Endodermal cell (in vitro differentiated cells): ENCODE data around the gene PRRX2. TPM values are rescaled to one million over a fixed set of nuclear protein-coding genes. Genes with fewer than 3 reads are reported as not detected.

Experiments
- DNase-seq: peaks from one replicate; pipeline ENCODE4 v3.0.0-alpha.2; 2017
- H3K27ac ChIP-seq: 2 replicates; pipeline ENCODE4 v1.5.1; 2013; ENCODE audit warnings: mild to moderate bottlenecking, low read depth, low read length, moderate library complexity
- H3K27me3 ChIP-seq: 2 replicates; pipeline ENCODE4 v1.6.1; 2013; ENCODE audit warnings: mild to moderate bottlenecking, low read length, moderate library complexity; ENCODE audit not compliant: insufficient read depth, control insufficient read depth, poor library complexity, severe bottlenecking
- H3K36me3 ChIP-seq: 2 replicates; pipeline ENCODE4 v1.7.0; 2013; ENCODE audit warnings: mild to moderate bottlenecking, low read length, moderate library complexity; ENCODE audit not compliant: control insufficient read depth, insufficient read depth
- H3K4me1 ChIP-seq: one replicate; pipeline ENCODE4 v1.7.0; 2013; ENCODE audit warnings: low read length; ENCODE audit not compliant: control insufficient read depth, insufficient read depth
- H3K4me3 ChIP-seq: 2 replicates; pipeline ENCODE4 v1.5.1; 2013; ENCODE audit warnings: mild to moderate bottlenecking, low read length, moderate library complexity
- H3K9ac ChIP-seq: 2 replicates; pipeline ENCODE4 v1.6.1; 2013; ENCODE audit warnings: mild to moderate bottlenecking, low read length, moderate library complexity; ENCODE audit not compliant: poor library complexity, severe bottlenecking; ENCODE audit errors: extremely low read depth
- H3K9me3 ChIP-seq: 2 replicates; pipeline ENCODE4 v1.6.1; 2013; ENCODE audit warnings: mild to moderate bottlenecking, low read length, moderate library complexity; ENCODE audit not compliant: control insufficient read depth
- H3K27ac Mint-ChIP-seq: 2 replicates; pipeline ENCODE4 v1.8.0; 2020; ENCODE audit warnings: mixed read lengths
- H3K27me3 Mint-ChIP-seq: 2 replicates; pipeline ENCODE4 v1.8.0; 2021; ENCODE audit warnings: mild to moderate bottlenecking, mixed read lengths; ENCODE audit not compliant: insufficient read depth
- H3K36me3 Mint-ChIP-seq: 2 replicates; pipeline ENCODE4 v1.8.0; 2020; ENCODE audit warnings: low read depth, mixed read lengths
- H3K4me1 Mint-ChIP-seq: 2 replicates; pipeline ENCODE4 v1.8.0; 2020; ENCODE audit warnings: mixed read lengths
- H3K4me3 Mint-ChIP-seq: 2 replicates; pipeline ENCODE4 v1.8.0; 2020; ENCODE audit warnings: mild to moderate bottlenecking, moderate library complexity, mixed read lengths
- H3K9me3 Mint-ChIP-seq: 2 replicates; pipeline ENCODE4 v1.8.0; 2020; ENCODE audit warnings: mild to moderate bottlenecking, mixed read lengths
- WGBS, 2 experiments: methylation state at CpG; one replicate each; pipeline versions ENCODE4 v1.1.5 to v1.1.7; 2013; ENCODE audit warnings: missing lambda C conversion rate in 2 of 2, mixed read lengths in 1 of 2; ENCODE audit not compliant: insufficient coverage in 1 of 2, insufficient read length in 1 of 2; 5-methylcytosine and 5-hydroxymethylcytosine counted together
- total RNA-seq, 2 donors: library from RNA; stranded (reverse); fragmentation: NEBNext Ultra II Directional in 1 of 2; extraction: Animal tissue kit (Norgen Biotek cat#: 25700) in 1 of 2; gene quantifications; 2 replicates in 1 of 2; 3 replicates in 1 of 2; pipeline ENCODE4 v1.2.1, GENCODE V29; 2021
- TF ChIP-seq, protein P1 (sequence below): fragments of 200-600 bp; sonication (generic); conservative IDR thresholded peaks from 2 replicates; pipeline ENCODE4 v1.5.0; 2021; ENCODE audit warnings: antibody characterized with exemption, mild to moderate bottlenecking

PRRX2 gene
- total RNA-seq, 2 donors from 2014 or later, result 1.0 to 3.8 TPM

DNA sequence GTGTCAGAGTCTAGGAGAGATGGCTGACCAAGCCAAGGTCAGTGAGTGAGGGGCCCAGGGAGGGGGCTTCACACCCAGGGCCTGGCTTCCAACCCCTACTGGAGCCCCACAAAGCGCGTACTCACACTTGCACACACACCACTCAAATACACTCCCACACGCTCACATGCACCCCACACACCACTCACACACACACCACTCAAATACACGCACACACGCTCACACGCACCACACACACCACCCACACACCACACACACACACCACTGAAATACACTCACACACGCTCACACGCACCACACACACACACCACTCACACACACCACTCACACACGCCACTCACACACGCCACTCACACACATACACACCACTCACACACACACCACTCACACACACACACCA lies 17.8 kb upstream of the PRRX2 start:
- Mint-ChIP-seq H3K27me3 (peaks cover 4% of the 10 kb centered on the region), H3K4me3 (no peak overlapping the region), H3K27ac (no peak overlapping the region), H3K4me1 (no peaks in the 10 kb centered on the region), H3K36me3 (no peaks in the 10 kb centered on the region), H3K9me3 (no peaks in the 10 kb centered on the region)
- TF ChIP-seq, protein P1, sequence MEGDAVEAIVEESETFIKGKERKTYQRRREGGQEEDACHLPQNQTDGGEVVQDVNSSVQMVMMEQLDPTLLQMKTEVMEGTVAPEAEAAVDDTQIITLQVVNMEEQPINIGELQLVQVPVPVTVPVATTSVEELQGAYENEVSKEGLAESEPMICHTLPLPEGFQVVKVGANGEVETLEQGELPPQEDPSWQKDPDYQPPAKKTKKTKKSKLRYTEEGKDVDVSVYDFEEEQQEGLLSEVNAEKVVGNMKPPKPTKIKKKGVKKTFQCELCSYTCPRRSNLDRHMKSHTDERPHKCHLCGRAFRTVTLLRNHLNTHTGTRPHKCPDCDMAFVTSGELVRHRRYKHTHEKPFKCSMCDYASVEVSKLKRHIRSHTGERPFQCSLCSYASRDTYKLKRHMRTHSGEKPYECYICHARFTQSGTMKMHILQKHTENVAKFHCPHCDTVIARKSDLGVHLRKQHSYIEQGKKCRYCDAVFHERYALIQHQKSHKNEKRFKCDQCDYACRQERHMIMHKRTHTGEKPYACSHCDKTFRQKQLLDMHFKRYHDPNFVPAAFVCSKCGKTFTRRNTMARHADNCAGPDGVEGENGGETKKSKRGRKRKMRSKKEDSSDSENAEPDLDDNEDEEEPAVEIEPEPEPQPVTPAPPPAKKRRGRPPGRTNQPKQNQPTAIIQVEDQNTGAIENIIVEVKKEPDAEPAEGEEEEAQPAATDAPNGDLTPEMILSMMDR, result no peak
- 79 to 100% methylated on average over 4 to 10 of the region's 10 CpGs for WGBS, 2 experiments
- DNase-seq, result no peak
- Histone ChIP-seq H3K4me1 (no peaks in the 10 kb centered on the region), H3K36me3 (no peaks in the 10 kb centered on the region), H3K27ac (no peak overlapping the region), H3K9me3 (no peaks in the 10 kb centered on the region), H3K27me3 (no peaks in the 10 kb centered on the region), H3K9ac (no peak overlapping the region), H3K4me3 (no peak overlapping the region)

DNA sequence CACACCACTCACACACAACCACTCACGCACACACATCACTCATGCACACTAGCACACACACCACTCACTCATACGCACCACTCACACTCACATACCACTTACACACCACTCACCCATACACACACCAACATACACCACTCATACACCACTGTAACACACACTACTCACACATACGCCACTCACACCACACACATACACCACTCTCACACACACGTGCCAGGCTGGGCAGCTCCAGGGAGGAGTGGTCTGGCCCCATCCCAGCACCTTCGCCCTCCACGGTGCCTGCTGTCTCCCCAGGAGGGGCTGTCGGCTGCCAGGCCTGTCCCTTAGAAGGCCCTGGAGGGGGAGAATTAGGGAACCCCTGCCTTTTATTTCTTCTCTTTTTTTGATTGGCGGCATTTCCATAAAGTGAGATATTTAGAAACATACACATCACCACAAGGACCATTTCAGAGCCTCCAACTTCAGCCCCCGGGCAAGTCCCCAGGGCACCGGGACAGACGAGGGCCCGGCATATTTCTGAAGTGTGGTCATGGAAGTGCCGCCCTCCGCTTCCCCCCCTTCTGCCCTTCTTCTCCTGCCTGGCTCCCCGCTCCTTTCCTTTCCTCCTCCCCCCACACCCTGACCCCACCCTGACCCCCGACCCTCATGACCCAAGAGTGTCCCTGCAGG lies 17.2 kb upstream of the PRRX2 start:
- H3K36me3 Mint-ChIP-seq, result no peaks in the 10 kb centered on the region
- Histone ChIP-seq H3K27me3 (no peaks in the 10 kb centered on the region), H3K9me3 (no peaks in the 10 kb centered on the region), H3K4me3 (no peak overlapping the region), H3K9ac (no peak overlapping the region), H3K27ac (no peak overlapping the region), H3K4me1 (no peaks in the 10 kb centered on the region), H3K36me3 (no peaks in the 10 kb centered on the region)
- H3K27me3 Mint-ChIP-seq, result peaks cover 5% of the 10 kb centered on the region
- WGBS, 2 experiments, result 88 to 100% methylated on average over 1 to 16 of the region's 16 CpGs
- H3K4me1 Mint-ChIP-seq, result no peaks in the 10 kb centered on the region
- TF ChIP-seq, protein P1, result no peak
- no peak for DNase-seq
- no peaks in the 10 kb centered on the region for H3K9me3 Mint-ChIP-seq
- H3K4me3 Mint-ChIP-seq, result no peak overlapping the region
- no peak overlapping the region for H3K27ac Mint-ChIP-seq

DNA sequence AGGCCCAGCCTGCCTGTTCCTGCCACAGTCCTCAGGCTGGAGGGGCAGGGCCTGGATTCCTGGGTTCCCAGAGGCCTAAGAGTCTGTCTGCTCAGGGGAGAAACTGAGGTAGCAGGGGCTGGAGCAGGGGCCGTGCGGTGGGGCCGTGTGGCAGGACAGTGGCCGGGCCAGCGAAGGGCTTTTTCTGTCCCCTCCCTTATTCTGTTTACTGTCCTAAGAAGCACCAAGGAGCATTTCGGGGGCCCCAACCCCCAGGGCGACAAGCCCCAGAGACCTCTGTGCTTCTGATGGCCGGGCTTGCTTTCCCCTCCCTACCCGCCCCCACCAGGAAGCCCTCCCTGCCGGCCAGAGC lies 16.7 kb upstream of the PRRX2 start:
- no peaks in the 10 kb centered on the region for H3K9me3 ChIP-seq
- no peak for DNase-seq
- H3K4me3 ChIP-seq, result no peak overlapping the region
- H3K27me3 ChIP-seq, result no peaks in the 10 kb centered on the region
- Mint-ChIP-seq H3K4me3 (no peak overlapping the region), H3K36me3 (no peaks in the 10 kb centered on the region), H3K9me3 (no peaks in the 10 kb centered on the region), H3K4me1 (peaks cover 3% of the 10 kb centered on the region), H3K27me3 (peaks cover 5% of the 10 kb centered on the region), H3K27ac (no peak overlapping the region)
- H3K36me3 ChIP-seq, result no peaks in the 10 kb centered on the region
- H3K4me1 ChIP-seq, result no peaks in the 10 kb centered on the region
- H3K27ac ChIP-seq, result no peak overlapping the region
- H3K9ac ChIP-seq, result no peak overlapping the region
- TF ChIP-seq, protein P1, result no peak
- 86 to 100% methylated on average over 2 to 9 of the region's 10 CpGs for WGBS, 2 experiments
